GM19452 (cell line): ENCODE results near the gene GNA12.
"Not testable (repeated sequence)": the region's sequence is repeated elsewhere in the genome, so short reads cannot be mapped to it uniquely, and the experiment has no call there.

Experiments
- ATAC-seq: cut with Tn5 transposase; IDR thresholded peaks from one replicate; pipeline ENCODE4 v1.9.1; 2021; ENCODE audit not compliant: unreplicated experiment

GNA12 gene

GRCh38 chr7:2732388-2732787 is 111.7 kb downstream of the GNA12 start:
- ATAC-seq, result no peak

GRCh38 chr7:2730846-2731770 is 113.0 kb downstream of the GNA12 start:
- no peak for ATAC-seq

- ATAC-seq, result no peak
These were observed 114.0 kb downstream of the GNA12 start for GRCh38 chr7:2729893-2730716.

GRCh38 chr7:2729031-2729892 is 114.8 kb downstream of the GNA12 start:
- ATAC-seq, result no peak

DNA sequence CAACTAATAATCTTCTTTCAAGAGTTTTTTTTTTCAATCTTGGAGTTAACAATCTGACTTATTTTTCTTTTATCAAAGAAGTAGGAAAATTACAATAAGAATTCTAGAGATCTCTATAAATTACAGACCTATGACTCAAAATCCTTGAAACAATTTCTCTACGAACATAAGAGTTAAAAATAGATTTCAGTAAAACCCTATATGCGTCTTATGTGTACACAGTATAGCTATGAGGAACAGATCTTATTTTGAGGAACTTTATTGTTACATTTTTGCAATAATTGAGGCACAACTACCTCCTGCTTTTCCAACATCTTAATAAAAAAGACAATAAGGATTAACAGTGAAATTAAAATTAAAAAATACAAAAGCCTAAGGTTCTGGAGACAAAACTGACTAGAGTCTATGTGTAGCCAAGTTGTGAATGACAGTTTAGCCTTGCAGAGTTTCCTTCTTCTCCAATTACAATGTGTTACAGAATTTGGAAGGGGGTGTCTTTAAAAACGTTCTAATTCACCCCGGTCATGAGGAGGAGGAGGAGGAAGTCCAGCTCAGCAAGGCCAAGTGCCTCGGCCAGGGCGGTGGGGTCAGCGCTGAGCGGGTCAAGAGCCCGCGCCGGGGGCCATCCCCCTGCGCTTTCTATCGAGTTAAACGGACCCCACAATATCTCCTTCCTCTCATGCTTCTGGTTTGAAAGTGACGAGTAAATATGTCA is 115.6 kb downstream of the GNA12 start:
- ATAC-seq, result no peak

DNA sequence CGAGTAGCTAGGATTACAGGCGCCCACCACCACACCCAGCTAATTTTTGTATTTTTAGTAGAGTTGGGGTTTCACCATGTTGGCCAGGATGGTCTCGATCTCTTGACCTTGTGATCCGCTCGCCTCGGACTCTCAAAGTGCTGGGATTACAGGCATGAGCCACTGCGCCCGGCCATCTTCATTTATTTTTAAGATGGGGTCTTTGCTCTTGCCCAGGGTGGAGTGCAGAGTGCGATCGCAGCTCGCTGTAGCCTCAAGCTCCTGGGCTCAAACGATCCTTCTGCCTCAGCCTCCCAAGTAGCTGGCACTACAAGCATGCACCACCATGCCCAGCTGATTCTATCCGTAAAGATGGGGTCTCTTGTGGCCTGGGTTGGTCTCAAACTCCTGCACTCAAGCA is 116.9 kb downstream of the GNA12 start:
- ATAC-seq, result not testable (repeated sequence)

DNA sequence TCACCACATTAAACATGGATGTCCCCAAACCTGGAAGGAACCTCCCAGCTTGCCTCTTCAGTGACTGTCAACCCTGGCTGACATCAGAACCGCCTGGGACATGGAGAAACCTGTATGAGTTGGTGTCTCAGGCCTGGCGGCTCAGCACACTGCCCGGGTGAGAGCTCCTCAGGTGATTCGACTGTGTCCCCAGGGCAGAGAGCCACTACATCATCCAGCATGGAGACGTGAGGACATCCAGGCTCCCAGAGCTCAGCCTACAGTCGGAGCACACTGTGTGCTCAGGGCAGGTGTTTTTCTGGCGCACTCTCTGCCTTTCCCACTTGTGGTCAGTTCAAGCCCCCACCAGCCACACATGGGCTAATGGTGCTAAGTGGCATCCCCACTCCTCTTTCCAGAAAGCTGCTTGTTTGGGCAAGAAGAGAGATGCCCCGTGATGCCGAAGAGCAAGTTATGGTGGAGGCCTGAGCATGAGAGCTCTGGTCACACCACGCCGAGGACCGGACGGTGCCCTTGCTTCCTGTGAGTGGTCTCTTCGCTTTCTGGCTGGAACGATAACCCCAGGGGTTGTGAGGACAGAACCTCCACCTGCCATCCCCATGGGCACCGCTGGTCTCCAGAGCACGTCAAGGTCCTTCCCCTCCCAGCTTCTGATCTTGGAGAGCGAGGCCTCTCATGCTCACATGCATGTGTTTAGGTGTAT is 117.6 kb downstream of the GNA12 start:
- ATAC-seq, result no peak

GRCh38 chr7:2725178-2726105 is 118.7 kb downstream of the GNA12 start:
- no peak for ATAC-seq

GRCh38 chr7:2724453-2725177 is 119.5 kb downstream of the GNA12 start:
- ATAC-seq, result no peak

DNA sequence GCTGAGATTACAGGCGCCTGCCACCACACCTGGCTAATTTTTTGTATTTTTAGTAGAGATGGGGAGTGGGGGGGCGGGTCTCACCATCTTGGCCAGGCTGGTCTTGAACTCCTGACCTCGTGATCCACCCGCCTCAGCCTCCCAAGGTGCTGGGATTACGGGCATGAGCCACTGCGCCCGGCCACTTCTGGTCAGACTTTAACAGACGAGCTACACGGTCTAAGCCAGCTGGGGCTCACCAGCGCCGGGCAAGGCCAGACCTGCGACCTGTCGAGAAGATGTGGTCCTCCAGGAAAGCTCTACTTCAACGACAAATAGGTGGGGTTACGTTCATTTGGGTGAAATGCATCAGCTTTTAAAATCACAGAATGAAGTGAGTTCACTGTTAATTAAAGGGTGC is 120.1 kb downstream of the GNA12 start:
- ATAC-seq, result not testable (repeated sequence)

GRCh38 chr7:2723138-2723850 is 120.8 kb downstream of the GNA12 start:
- ATAC-seq, result no peak

DNA sequence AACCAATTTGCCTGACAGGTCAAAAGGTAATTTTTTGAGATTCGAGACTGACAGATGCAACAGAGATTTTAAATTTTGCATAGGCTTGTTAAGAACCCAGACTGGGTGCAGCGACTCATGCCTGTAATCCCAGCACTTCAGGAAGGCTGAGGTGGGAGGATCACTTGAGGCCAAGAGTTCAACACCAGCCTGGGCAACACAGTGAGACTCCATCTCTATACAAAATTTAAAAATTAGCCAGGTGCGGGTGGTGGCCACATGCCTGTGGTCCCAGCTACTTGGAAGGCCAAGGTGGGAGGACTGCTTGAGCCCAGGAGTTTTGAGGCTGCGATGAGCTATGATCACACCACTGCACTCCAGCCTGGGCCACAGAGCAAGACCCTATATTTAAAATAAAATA is 121.5 kb downstream of the GNA12 start:
- ATAC-seq, result no peak

- no peak for ATAC-seq
These were observed 122.3 kb downstream of the GNA12 start for GRCh38 chr7:2721842-2722241.

DNA sequence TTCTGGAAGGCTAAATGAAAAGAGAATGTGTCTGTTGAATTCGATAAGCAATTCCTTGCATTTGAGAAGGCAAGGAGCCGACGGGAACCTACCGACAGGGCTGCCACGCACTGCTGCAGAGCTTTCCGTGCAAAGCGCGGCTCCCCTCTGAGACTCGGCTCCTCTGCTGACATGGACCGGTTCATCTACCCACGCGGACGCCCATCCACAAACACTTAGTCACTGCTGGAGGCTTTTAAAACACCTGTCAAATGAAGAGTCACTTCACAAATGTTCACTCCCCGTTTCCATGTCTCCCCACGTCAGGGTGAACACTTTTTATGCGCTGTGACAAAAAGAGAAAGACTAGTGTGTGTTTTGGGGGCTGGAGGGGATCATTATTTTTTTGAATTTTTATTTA is 124.1 kb downstream of the GNA12 start:
- no peak for ATAC-seq

DNA sequence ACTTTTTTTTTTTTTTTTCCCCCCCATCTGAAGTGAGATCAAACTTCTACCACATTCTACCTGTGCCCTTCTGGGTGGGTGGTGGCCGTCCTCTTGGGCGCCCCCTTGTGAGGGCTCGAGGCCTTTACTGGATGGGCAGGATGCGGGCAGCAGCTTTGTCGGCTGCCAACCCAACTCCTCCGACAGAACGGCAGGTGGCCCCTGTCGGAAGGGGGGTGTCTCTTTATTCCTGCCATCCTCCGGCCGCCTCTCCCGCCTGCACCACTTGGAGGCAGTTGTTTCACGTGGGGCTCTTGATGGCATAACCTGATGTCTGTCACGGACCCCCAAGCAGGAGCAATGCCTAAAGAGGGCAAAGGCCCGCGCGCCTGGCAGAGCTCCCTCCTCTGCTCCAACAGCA is 125.1 kb downstream of the GNA12 start:
- ATAC-seq, result no peak

GRCh38 chr7:2718296-2718965 is 125.7 kb downstream of the GNA12 start:
- ATAC-seq, result no peak
